WI38 (cell line): Measurements from ENCODE around the gene UHRF2.

Experiments used
- H3K4me3 ChIP-seq: 2 replicates; pipeline ENCODE4 v1.5.1; 2011; ENCODE audit warnings: low read depth, mild to moderate bottlenecking, control low read depth, low read length
- CTCF ChIP-seq: IDR thresholded peaks from 2 replicates; pipeline ENCODE4 v1.5.1; 2012; ENCODE audit warnings: low read depth, mild to moderate bottlenecking, control low read depth, low read length

UHRF2 gene

GRCh38 chr9:6414247-6414641, 1.2 kb downstream of the UHRF2 start:
- no peak for TF ChIP-seq CTCF
- peak overlapping the region; percentile 92 for H3K4me3 ChIP-seq

GRCh38 chr9:6415266-6415665, 2.3 kb downstream of the UHRF2 start:
- no peak for TF ChIP-seq CTCF
- H3K4me3 ChIP-seq = peak overlapping the region; percentile 92

GRCh38 chr9:6417186-6417585, 4.2 kb downstream of the UHRF2 start:
- no peak overlapping the region; the same call in 1 of the 2 replicates for H3K4me3 ChIP-seq
- TF ChIP-seq CTCF = no peak

- TF ChIP-seq CTCF = no peak
- H3K4me3 ChIP-seq = no peak overlapping the region
Measured at GRCh38 chr9:6418764-6419163, 5.8 kb downstream of the UHRF2 start.

- no peak for TF ChIP-seq CTCF
- H3K4me3 ChIP-seq = no peak overlapping the region
Measured at GRCh38 chr9:6424940-6425339, 11.9 kb downstream of the UHRF2 start.

GRCh38 chr9:6426117-6426516, 13.1 kb downstream of the UHRF2 start:
- no peak overlapping the region for H3K4me3 ChIP-seq
- TF ChIP-seq CTCF = no peak

- no peak for TF ChIP-seq CTCF
- H3K4me3 ChIP-seq = no peak overlapping the region
Measured at GRCh38 chr9:6428940-6429889, 16.2 kb downstream of the UHRF2 start.
